Limb (tissue), 2 donors: ENCODE results near the gene FGFR3.
"Not testable (repeated sequence)": the region's sequence is repeated elsewhere in the genome, so short reads cannot be mapped to it uniquely, and the experiment has no call there.

ENCODE experiments used
- DNase-seq, 2 donors: peaks; one replicate each; pipeline ENCODE4 v3.0.0-alpha.2; 2016; ENCODE audit errors: extremely low spot score in 2 of 2

The FGFR3 gene

GRCh38 chr4:1841201-1841886, 48.3 kb downstream of the FGFR3 start:
- no peak for DNase-seq

- DNase-seq, result no peak
Measured at GRCh38 chr4:1841887-1842210, 48.8 kb downstream of the FGFR3 start.

- DNase-seq, result no peak
Measured at GRCh38 chr4:1842339-1842895, 49.3 kb downstream of the FGFR3 start.

GRCh38 chr4:1842993-1843448, 49.9 kb downstream of the FGFR3 start:
- no peak for DNase-seq

- DNase-seq, result no peak
Measured at GRCh38 chr4:1843852-1844251, 50.8 kb downstream of the FGFR3 start.

- not testable (repeated sequence) for DNase-seq
Measured at GRCh38 chr4:1844618-1845017, 51.5 kb downstream of the FGFR3 start.

GRCh38 chr4:1846580-1846979, 53.5 kb downstream of the FGFR3 start:
- DNase-seq, result no peak

- DNase-seq, result no peak
Measured at GRCh38 chr4:1850276-1850675, 57.2 kb downstream of the FGFR3 start.

- DNase-seq, result no peak
Measured at GRCh38 chr4:1851160-1851559, 58.1 kb downstream of the FGFR3 start.

GRCh38 chr4:1851575-1852410, 58.7 kb downstream of the FGFR3 start:
- DNase-seq, result no peak

- no peak for DNase-seq
Measured at GRCh38 chr4:1852904-1853623, 60.0 kb downstream of the FGFR3 start.

GRCh38 chr4:1854752-1855151, 61.7 kb downstream of the FGFR3 start:
- DNase-seq, result no peak

GRCh38 chr4:1855333-1856070, 62.4 kb downstream of the FGFR3 start:
- no peak for DNase-seq

- DNase-seq, result peak; percentile 92 to 96
Measured at GRCh38 chr4:1856071-1856942, 63.2 kb downstream of the FGFR3 start, which contains the start of gene LETM1. LETM1 (minus strand) TSS chr4:1856156; CDS start chr4:1855950, 206 bp downstream.

GRCh38 chr4:1856943-1857699, 64.0 kb downstream of the FGFR3 start:
- no peak for DNase-seq

- no peak for DNase-seq
Measured at GRCh38 chr4:1857931-1858330, 64.8 kb downstream of the FGFR3 start.
